Fibroblast of lung (primary cell): Measurements from ENCODE around the gene UST. TPM values are rescaled to one million over a fixed set of nuclear protein-coding genes. Genes with fewer than 3 reads are reported as not detected.

Source experiments
- DNase-seq, 2 donors: peaks; one replicate each; pipeline versions ENCODE4 v3.0.0 to v3.0.0-alpha.2; 2010; ENCODE audit warnings: low read depth in 2 of 2
- H2AFZ ChIP-seq: 2 replicates; pipeline ENCODE4 v1.5.1; 2012; ENCODE audit warnings: low read length, control low read depth, inconsistent platforms
- H3K27ac ChIP-seq: 2 replicates; pipeline ENCODE4 v1.5.1; 2011; ENCODE audit warnings: low read length, control low read depth; ENCODE audit not compliant: insufficient read depth
- H3K27me3 ChIP-seq: 2 replicates; pipeline ENCODE4 v1.5.1; 2011; ENCODE audit warnings: mild to moderate bottlenecking, low read length; ENCODE audit not compliant: control insufficient read depth, insufficient read depth
- H3K36me3 ChIP-seq: 2 replicates; pipeline ENCODE4 v1.5.1; 2011; ENCODE audit warnings: low read length; ENCODE audit not compliant: control insufficient read depth, insufficient read depth
- H3K4me1 ChIP-seq: 2 replicates; pipeline ENCODE4 v1.5.1; 2011; ENCODE audit warnings: low read length; ENCODE audit not compliant: control insufficient read depth, insufficient read depth; ENCODE audit errors: extremely low read depth
- H3K4me2 ChIP-seq: 2 replicates; pipeline ENCODE4 v1.5.1; 2011; ENCODE audit warnings: low read length, control low read depth; ENCODE audit not compliant: insufficient read depth; ENCODE audit errors: extremely low read depth
- H3K4me3 ChIP-seq, 4 experiments: fragments of 200-600 bp in 1 of 4; sonication (generic) in 1 of 4; replicated peaks in 1 of 4; 2 replicates each; pipeline ENCODE4 v1.5.1; 2011 to 2016; ENCODE audit warnings: low read length in 4 of 4, low read depth in 3 of 4, mild to moderate bottlenecking in 3 of 4, control low read depth in 2 of 4, inconsistent platforms in 1 of 4, mixed read lengths in 1 of 4; ENCODE audit not compliant: insufficient read depth in 1 of 4; ENCODE audit errors: control extremely low read depth in 1 of 4
- H3K79me2 ChIP-seq: 2 replicates; pipeline ENCODE4 v1.5.1; 2012; ENCODE audit warnings: mild to moderate bottlenecking, low read length, inconsistent platforms; ENCODE audit not compliant: control insufficient read depth, insufficient read depth
- H3K9ac ChIP-seq: 2 replicates; pipeline ENCODE4 v1.5.1; 2011; ENCODE audit warnings: mild to moderate bottlenecking, low read length, control low read depth; ENCODE audit not compliant: insufficient read depth
- H3K9me3 ChIP-seq: 2 replicates; pipeline ENCODE4 v1.5.1; 2012; ENCODE audit warnings: low read depth, low read length; ENCODE audit not compliant: control insufficient read depth, insufficient read depth
- H4K20me1 ChIP-seq: 2 replicates; pipeline ENCODE4 v1.5.1; 2011; ENCODE audit warnings: low read length; ENCODE audit not compliant: control insufficient read depth, insufficient read depth; ENCODE audit errors: extremely low read depth
- EZH2 ChIP-seq: IDR thresholded peaks from 2 replicates; pipeline ENCODE4 v1.5.1; 2012; ENCODE audit warnings: low read length, control low read depth, mild to moderate bottlenecking; ENCODE audit errors: missing control alignments
- polyA plus RNA-seq, 2 donors: library from polyadenylated mRNA; depleted of rRNA in 1 of 2; stranded (reverse) in 1 of 2; unstranded in 1 of 2; fragments of >200 nt; gene quantifications; 2 replicates each; pipeline ENCODE4 v1.2.1, GENCODE V29; 2011 to 2012; ENCODE audit warnings: missing spikeins in 1 of 2
- total RNA-seq: library from RNA; depleted of rRNA; stranded (reverse); fragments of >200 nt; gene quantifications from 2 replicates; pipeline ENCODE4 v1.2.1, GENCODE V29; 2014
- TF ChIP-seq, protein P1 (sequence below), 2 donors: IDR thresholded peaks in 1 of 2; conservative IDR thresholded peaks in 1 of 2; 1 replicate in 1 of 2; 2 replicates in 1 of 2; pipeline ENCODE4 v1.5.1; 2011 to 2012; ENCODE audit warnings: low read length in 2 of 2, control low read depth in 1 of 2, inconsistent platforms in 1 of 2, low read depth in 1 of 2, mild to moderate bottlenecking in 1 of 2

Gene UST
- total and polyA plus RNA-seq, 2 donors (not counting 1 experiment from before 2014, with no cell fraction given) = 6.8 to 19.5 TPM

DNA sequence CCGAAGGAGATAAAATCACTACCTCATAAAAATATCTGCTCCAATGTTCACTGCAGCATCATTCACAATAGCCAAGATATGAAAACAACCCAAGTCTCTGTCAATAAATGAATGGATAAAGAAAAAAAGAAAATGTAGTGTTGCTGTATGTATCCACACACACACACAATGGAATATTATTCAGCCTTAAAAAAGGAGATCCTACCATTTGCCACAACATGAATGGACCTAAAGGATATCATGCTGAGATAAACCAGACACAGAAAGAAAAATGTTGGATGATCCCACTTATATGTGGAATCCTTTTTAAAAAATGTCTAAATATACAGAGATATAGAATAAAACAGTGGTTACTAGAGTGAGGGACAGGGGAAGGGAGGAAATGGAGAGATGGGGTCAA, 378.5 kb downstream of the UST start:
- H3K4me2 ChIP-seq = no peak overlapping the region
- no peaks in the 10 kb centered on the region for H3K9me3 ChIP-seq
- H3K36me3 ChIP-seq = no peaks in the 10 kb centered on the region
- TF ChIP-seq, protein P1, sequence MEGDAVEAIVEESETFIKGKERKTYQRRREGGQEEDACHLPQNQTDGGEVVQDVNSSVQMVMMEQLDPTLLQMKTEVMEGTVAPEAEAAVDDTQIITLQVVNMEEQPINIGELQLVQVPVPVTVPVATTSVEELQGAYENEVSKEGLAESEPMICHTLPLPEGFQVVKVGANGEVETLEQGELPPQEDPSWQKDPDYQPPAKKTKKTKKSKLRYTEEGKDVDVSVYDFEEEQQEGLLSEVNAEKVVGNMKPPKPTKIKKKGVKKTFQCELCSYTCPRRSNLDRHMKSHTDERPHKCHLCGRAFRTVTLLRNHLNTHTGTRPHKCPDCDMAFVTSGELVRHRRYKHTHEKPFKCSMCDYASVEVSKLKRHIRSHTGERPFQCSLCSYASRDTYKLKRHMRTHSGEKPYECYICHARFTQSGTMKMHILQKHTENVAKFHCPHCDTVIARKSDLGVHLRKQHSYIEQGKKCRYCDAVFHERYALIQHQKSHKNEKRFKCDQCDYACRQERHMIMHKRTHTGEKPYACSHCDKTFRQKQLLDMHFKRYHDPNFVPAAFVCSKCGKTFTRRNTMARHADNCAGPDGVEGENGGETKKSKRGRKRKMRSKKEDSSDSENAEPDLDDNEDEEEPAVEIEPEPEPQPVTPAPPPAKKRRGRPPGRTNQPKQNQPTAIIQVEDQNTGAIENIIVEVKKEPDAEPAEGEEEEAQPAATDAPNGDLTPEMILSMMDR (conservative IDR thresholded peaks at IDR 0.05 in 1 of 2, IDR thresholded peaks at IDR 0.05 in 1 of 2; ENCODE audit: low read depth in 1 of 2, low read length in 2 of 2) = no peak
- TF ChIP-seq EZH2 = no peak
- H3K27me3 ChIP-seq = no peaks in the 10 kb centered on the region
- no peak overlapping the region for H3K27ac ChIP-seq
- no peaks in the 10 kb centered on the region for H3K79me2 ChIP-seq
- DNase-seq = no peak
- H3K9ac ChIP-seq = no peak overlapping the region
- no peak overlapping the region for H2AFZ ChIP-seq
- H3K4me1 ChIP-seq = peaks cover 5% of the 10 kb centered on the region
- H4K20me1 ChIP-seq = no peaks in the 10 kb centered on the region
- no peak overlapping the region for H3K4me3 ChIP-seq
